SK-N-SH treated with all-trans-retinoic acid at 6 μM for 48 hours (cell line): Measurements from ENCODE around the gene KRTAP20-3.

ENCODE experiments used
- ATAC-seq: fragments of 200-7000 bp; cut with Tn5 transposase; 3 replicates; pipeline ENCODE4 v1.9.1; 2020; ENCODE audit warnings: mild to moderate bottlenecking, moderate library complexity
- ARNTL ChIP-seq: fragments of 450-650 bp; formaldehyde crosslinking; IDR thresholded peaks from 2 replicates; pipeline ENCODE4 v1.5.0; 2020; ENCODE audit warnings: low read depth, mild to moderate bottlenecking, moderate library complexity, borderline replicate concordance
- BACH2 ChIP-seq: fragments of 250-450 bp; sonication (Bioruptor Pico); IDR thresholded peaks from 2 replicates; pipeline ENCODE4 v1.9.0; 2021; ENCODE audit warnings: mild to moderate bottlenecking, borderline replicate concordance
- CSRNP3 ChIP-seq: fragments of 250-450 bp; sonication (Bioruptor Pico); IDR thresholded peaks from 2 replicates; pipeline ENCODE4 v1.5.1; 2021; ENCODE audit warnings: mild to moderate bottlenecking, moderate library complexity
- ESRRG ChIP-seq: fragments of 250-450 bp; sonication (Bioruptor Pico); IDR thresholded peaks from 2 replicates; pipeline ENCODE4 v1.6.1; 2021; ENCODE audit warnings: mild to moderate bottlenecking
- GLIS3 ChIP-seq: fragments of 250-450 bp; sonication (Bioruptor Pico); IDR thresholded peaks from 2 replicates; pipeline ENCODE4 v1.5.0; 2020; ENCODE audit warnings: mild to moderate bottlenecking, moderate library complexity
- ISL1 ChIP-seq: fragments of 250-450 bp; sonication (Bioruptor Pico); IDR thresholded peaks from 2 replicates; pipeline ENCODE4 v2.1.2; 2022; ENCODE audit warnings: mild to moderate bottlenecking, moderate library complexity
- PATZ1 ChIP-seq: fragments of 250-450 bp; sonication (Bioruptor Pico); IDR thresholded peaks from 2 replicates; pipeline ENCODE4 v1.8.0; 2020; ENCODE audit warnings: mild to moderate bottlenecking, moderate library complexity, borderline replicate concordance
- POU6F1 ChIP-seq: fragments of 250-450 bp; sonication (Bioruptor Pico); IDR thresholded peaks from 2 replicates; pipeline ENCODE4 v1.8.0; 2021; ENCODE audit warnings: low read depth, mild to moderate bottlenecking, moderate library complexity, borderline replicate concordance
- PPARA ChIP-seq: fragments of 250-450 bp; sonication (Bioruptor Pico); IDR thresholded peaks from 2 replicates; pipeline ENCODE4 v1.5.0; 2020; ENCODE audit warnings: mild to moderate bottlenecking, borderline replicate concordance
- RARB ChIP-seq: fragments of 250-450 bp; sonication (Bioruptor Pico); IDR thresholded peaks from 2 replicates; pipeline ENCODE4 v1.8.0; 2021; ENCODE audit warnings: mild to moderate bottlenecking, moderate library complexity
- SNAI2 ChIP-seq: fragments of 250-450 bp; sonication (Bioruptor Pico); IDR thresholded peaks from 2 replicates; pipeline ENCODE4 v1.5.0; 2020; ENCODE audit warnings: mild to moderate bottlenecking, moderate library complexity
- TCF4 ChIP-seq: fragments of 250-450 bp; sonication (Bioruptor Pico); IDR thresholded peaks from 2 replicates; pipeline ENCODE4 v1.8.0; 2021; ENCODE audit warnings: mild to moderate bottlenecking, moderate library complexity, borderline replicate concordance
- TOX ChIP-seq: fragments of 250-450 bp; sonication (Bioruptor Pico); IDR thresholded peaks from 2 replicates; pipeline ENCODE4 v1.8.0; 2021; ENCODE audit warnings: mild to moderate bottlenecking, moderate library complexity, borderline replicate concordance
- TSHZ2 ChIP-seq: fragments of 250-450 bp; sonication (Bioruptor Pico); IDR thresholded peaks from 2 replicates; pipeline ENCODE4 v1.5.0; 2020; ENCODE audit warnings: mild to moderate bottlenecking, moderate library complexity
- ZC3H10 ChIP-seq: fragments of 250-450 bp; sonication (Bioruptor Pico); IDR thresholded peaks from 2 replicates; pipeline ENCODE4 v1.5.1; 2021; ENCODE audit warnings: mild to moderate bottlenecking, moderate library complexity
- ZFP3 ChIP-seq: fragments of 250-450 bp; sonication (Bioruptor Pico); IDR thresholded peaks from 2 replicates; pipeline ENCODE4 v1.5.0; 2020; ENCODE audit warnings: mild to moderate bottlenecking, moderate library complexity
- ZFP30 ChIP-seq: fragments of 450-650 bp; formaldehyde crosslinking; IDR thresholded peaks from 2 replicates; pipeline ENCODE4 v1.5.0; 2022; ENCODE audit warnings: mild to moderate bottlenecking, moderate library complexity
- ZNF565 ChIP-seq: fragments of 450-650 bp; formaldehyde crosslinking; conservative IDR thresholded peaks from 2 replicates; pipeline ENCODE4 v1.5.0; 2020; ENCODE audit warnings: low read depth, mild to moderate bottlenecking, moderate library complexity
- ZNF70 ChIP-seq: fragments of 450-650 bp; formaldehyde crosslinking; IDR thresholded peaks from 2 replicates; pipeline ENCODE4 v1.5.0; 2020; ENCODE audit warnings: mild to moderate bottlenecking, moderate library complexity
- ZNF8 ChIP-seq: fragments of 450-650 bp; formaldehyde crosslinking; IDR thresholded peaks from 2 replicates; pipeline ENCODE4 v1.5.0; 2020; ENCODE audit warnings: mild to moderate bottlenecking, moderate library complexity
- TF ChIP-seq, protein P1 (sequence below): fragments of 250-450 bp; sonication (Bioruptor Pico); IDR thresholded peaks from 2 replicates; pipeline ENCODE4 v1.5.1; 2020; ENCODE audit warnings: low read depth, mild to moderate bottlenecking, moderate library complexity

The KRTAP20-3 gene

DNA sequence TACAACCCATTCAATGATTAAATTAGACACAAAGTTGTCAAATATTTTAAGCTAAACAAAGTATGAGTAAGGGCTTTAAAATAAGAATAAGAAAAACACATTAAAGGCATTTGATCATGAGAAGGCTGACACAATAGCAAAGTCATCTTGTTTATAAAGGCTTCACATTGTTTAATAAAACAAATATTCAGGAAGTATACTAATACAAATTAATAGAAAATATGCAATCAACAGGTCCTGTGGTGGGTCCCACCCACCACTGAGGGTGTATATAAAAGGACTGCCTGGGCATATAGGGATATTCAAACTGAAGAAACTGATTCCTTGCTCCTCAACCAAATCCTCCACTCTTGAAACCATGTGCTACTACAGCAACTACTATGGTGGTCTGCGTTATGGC is 7.8 kb upstream of the KRTAP20-3 start, which contains the start of gene KRTAP20-2:
KRTAP20-2 (plus strand) TSS at position 301 of the 400 bp plus-strand sequence; CDS start at position 359, 58 bp downstream.
- ATAC-seq: no peak

GRCh38 chr21:30638686-30639085 is 4.0 kb upstream of the KRTAP20-3 start:
- no peak for TF ChIP-seq ZNF565 (CRISPR knock-in tag)
- no peak for TF ChIP-seq PPARA (CRISPR knock-in tag)
- no peak for TF ChIP-seq ZFP3 (CRISPR knock-in tag)
- no peak for TF ChIP-seq ARNTL (CRISPR knock-in tag)
- TF ChIP-seq ZNF70 (CRISPR knock-in tag): no peak
- no peak for TF ChIP-seq TOX (CRISPR knock-in tag)
- TF ChIP-seq ZC3H10 (CRISPR knock-in tag): no peak
- no peak for TF ChIP-seq ISL1
- no peak for TF ChIP-seq PATZ1 (CRISPR knock-in tag)
- TF ChIP-seq ZFP30: no peak
- no peak for TF ChIP-seq CSRNP3 (CRISPR knock-in tag)
- TF ChIP-seq ZNF8 (CRISPR knock-in tag): no peak
- TF ChIP-seq POU6F1 (CRISPR knock-in tag): no peak
- TF ChIP-seq RARB (CRISPR knock-in tag): no peak
- TF ChIP-seq, protein P1, sequence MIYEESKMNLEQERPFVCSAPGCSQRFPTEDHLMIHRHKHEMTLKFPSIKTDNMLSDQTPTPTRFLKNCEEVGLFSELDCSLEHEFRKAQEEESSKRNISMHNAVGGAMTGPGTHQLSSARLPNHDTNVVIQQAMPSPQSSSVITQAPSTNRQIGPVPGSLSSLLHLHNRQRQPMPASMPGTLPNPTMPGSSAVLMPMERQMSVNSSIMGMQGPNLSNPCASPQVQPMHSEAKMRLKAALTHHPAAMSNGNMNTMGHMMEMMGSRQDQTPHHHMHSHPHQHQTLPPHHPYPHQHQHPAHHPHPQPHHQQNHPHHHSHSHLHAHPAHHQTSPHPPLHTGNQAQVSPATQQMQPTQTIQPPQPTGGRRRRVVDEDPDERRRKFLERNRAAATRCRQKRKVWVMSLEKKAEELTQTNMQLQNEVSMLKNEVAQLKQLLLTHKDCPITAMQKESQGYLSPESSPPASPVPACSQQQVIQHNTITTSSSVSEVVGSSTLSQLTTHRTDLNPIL (CRISPR knock-in tag): no peak
- TF ChIP-seq GLIS3 (CRISPR knock-in tag): no peak
- no peak for TF ChIP-seq TSHZ2
- TF ChIP-seq TCF4 (CRISPR knock-in tag): no peak
- TF ChIP-seq BACH2 (CRISPR knock-in tag): no peak
- TF ChIP-seq, all 23 proteins: peak for 0
- no peak for ATAC-seq

More for the DNA sequence above, 7.8 kb upstream of the KRTAP20-3 start, which contains the start of gene KRTAP20-2:
- TF ChIP-seq ZFP30: no peak
- TF ChIP-seq ZC3H10 (CRISPR knock-in tag): no peak
- TF ChIP-seq, protein P1 (CRISPR knock-in tag): no peak
- no peak for TF ChIP-seq ESRRG
- TF ChIP-seq SNAI2 (CRISPR knock-in tag): no peak
- TF ChIP-seq ZNF8 (CRISPR knock-in tag): no peak
